Gastrocnemius medialis (tissue), 4 donors: ENCODE data around the gene KRTAP10-7.

Source experiments
- POLR2A ChIP-seq, 2 donors: fragments of 450-650 bp; IDR thresholded peaks; one replicate each; pipeline ENCODE4 v1.6.1; 2017; ENCODE audit warnings: antibody characterized with exemption in 2 of 2, mild to moderate bottlenecking in 2 of 2, moderate library complexity in 2 of 2
- TF ChIP-seq, protein P1 (sequence below), 5 experiments: fragments of 450-650 bp in 3 of 5; fragments of 200-600 bp in 2 of 5; sonication (generic) in 2 of 5; IDR thresholded peaks in 4 of 5; conservative IDR thresholded peaks in 1 of 5; 1 replicate in 4 of 5; 2 replicates in 1 of 5; pipeline ENCODE4 v1.5.1; 2016 to 2019; ENCODE audit warnings: antibody characterized with exemption in 5 of 5, mild to moderate bottlenecking in 3 of 5, moderate library complexity in 3 of 5

DNA sequence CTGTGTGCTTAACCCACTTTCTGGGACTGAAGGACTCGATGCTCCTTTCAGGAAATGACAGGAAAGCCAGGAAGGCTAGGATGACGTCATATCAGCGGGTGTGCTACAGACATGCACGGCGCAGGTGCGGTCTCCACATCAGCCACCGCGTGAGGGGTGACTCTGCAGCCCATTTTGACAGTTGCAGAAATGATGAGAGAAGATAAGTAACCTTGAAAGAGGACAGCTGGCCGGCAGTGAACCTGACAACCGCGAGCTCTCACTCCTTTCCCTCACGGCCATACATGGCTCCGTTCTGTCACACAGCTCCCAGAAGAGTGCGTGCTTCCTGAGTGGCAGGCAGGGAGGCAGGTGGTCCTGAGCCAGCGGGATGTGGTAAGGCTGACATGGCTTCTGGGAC lies 18.3 kb upstream of the KRTAP10-7 start:
- no peak for TF ChIP-seq POLR2A (IDR thresholded peaks at IDR 0.05)
- TF ChIP-seq, protein P1, sequence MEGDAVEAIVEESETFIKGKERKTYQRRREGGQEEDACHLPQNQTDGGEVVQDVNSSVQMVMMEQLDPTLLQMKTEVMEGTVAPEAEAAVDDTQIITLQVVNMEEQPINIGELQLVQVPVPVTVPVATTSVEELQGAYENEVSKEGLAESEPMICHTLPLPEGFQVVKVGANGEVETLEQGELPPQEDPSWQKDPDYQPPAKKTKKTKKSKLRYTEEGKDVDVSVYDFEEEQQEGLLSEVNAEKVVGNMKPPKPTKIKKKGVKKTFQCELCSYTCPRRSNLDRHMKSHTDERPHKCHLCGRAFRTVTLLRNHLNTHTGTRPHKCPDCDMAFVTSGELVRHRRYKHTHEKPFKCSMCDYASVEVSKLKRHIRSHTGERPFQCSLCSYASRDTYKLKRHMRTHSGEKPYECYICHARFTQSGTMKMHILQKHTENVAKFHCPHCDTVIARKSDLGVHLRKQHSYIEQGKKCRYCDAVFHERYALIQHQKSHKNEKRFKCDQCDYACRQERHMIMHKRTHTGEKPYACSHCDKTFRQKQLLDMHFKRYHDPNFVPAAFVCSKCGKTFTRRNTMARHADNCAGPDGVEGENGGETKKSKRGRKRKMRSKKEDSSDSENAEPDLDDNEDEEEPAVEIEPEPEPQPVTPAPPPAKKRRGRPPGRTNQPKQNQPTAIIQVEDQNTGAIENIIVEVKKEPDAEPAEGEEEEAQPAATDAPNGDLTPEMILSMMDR (IDR thresholded peaks at IDR 0.05 in 4 of 5, conservative IDR thresholded peaks at IDR 0.05 in 1 of 5): no peak
